NCI-H69 (cell line): Measurements from ENCODE around the gene BRPF1.

Experiments used
- DNase-seq: peaks from one replicate; lab custom pipeline; 2025; lab: John Stamatoyannopoulos, UW

BRPF1 gene

DNA sequence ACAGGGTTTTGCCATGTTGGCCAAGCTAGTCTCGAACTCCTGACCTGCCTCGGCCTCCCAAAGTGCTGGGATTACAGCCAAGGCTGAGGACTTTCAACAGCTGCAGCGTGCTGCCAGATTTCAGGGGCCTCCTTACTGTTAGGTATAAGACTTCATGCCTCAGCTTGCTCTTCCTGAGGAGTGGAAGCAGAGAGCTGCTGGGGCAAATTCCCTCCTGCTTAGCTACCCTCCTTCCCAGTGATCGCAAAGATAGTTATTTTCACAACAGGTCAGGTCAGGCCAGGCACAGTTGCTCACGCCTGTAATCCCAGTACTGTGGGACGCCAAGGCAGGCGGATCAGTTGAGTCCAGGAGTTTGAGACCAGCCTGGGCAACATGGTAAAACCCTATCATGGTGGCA lies 30.5 kb upstream of the BRPF1 start:
- no peak for DNase-seq

GRCh38 chr3:9701711-9702110 lies 29.8 kb upstream of the BRPF1 start:
- no peak for DNase-seq

DNA sequence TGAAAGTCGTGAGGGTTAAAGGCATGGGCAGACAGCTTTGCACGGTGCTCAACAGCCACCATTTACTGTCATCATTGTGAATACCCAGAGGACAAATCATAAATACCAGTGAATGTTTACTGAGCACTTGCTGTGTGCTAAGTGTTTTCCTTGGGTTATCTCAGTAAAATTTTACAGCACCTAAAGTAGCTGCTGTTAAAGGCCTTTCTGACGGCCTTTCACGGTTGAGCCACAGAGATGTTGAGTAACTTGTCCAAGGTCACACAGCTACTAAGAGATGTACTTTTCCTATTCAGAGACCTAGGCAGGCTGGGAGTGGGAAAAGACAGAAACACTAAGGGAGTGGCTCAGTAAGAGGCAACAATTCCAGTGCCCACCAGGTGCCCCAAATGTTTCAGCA lies 28.3 kb upstream of the BRPF1 start:
- no peak for DNase-seq

DNA sequence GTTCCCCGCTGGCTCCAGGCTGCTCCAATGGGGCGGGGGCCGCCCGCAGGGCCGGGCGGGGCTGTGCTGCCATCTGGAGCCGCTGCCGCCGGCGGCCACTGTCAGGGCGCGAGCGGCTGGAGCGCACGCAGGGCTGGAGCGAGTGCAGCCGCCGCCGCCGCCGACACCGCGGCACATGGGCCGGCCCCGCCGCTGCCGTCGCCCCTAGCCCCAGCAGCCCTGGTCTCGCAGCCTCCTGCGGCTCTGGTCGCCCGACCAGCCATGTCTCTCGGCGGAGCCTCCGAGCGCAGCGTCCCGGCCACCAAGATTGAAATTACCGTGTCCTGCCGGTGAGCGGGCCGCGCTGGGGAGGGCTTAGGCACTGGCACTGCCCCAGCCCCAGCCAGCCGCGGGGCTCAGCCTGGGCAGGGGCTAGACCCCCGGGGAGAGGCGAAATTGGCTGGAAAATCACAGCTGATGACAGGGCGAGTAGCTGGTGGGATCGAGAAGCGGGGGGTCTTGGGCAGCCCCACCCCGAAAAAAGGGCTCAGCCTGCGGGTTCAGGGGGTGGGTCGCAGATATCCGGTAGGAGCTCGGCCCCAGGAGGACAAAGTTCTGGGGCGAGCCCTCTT lies 27.7 kb upstream of the BRPF1 start, which contains the start of gene CPNE9:
Gene CPNE9, plus strand, starts transcription at position 98 of the 611 bp plus-strand sequence. Its CDS starts 164 bp downstream, at position 262.
- DNase-seq: peak; percentile 62

DNA sequence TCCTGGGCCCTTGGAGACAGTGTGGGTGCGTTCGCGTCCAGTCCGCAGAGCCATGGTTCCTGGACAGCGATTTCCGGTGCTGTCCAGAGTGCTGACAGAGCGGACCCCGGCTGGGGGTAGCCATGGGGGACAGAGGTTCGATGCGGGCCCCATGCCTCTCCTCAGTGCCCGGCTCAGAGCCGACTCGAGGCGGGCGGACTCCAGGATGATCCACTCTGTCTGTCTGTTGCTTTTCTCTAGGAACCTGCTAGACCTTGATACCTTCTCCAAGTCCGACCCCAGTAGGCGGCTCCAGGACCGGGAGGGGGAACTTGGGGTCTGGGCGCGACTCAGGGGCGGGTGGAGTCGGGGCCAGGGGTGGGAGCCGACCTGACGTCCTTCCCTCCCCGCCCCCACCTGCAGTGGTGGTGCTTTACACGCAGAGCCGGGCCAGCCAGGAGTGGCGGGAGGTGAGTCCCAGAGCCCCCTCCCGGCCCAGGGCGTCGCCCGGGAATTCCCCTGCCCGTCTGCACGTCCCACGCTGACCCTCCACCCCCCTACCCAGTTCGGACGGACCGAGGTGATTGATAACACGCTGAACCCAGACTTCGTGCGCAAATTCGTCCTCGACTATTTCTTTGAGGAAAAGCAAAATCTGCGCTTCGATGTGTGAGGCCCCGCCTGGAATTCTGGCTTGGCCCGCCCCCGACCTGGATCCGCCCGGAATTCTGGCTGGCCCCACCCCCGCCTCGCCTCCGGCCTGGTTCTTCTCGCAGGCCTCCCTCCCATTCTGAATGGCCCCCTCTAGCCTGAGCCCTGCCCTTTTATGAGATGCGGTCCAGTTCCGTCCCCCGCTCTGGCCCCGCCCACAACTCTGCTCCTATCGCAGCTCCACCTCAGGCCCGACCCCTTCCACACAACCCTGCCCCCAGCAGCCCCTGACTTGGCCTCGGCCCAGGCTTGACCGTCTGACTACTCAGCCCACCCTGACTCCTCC lies 26.9 kb upstream of the BRPF1 start:
- DNase-seq: peak; percentile 41

DNA sequence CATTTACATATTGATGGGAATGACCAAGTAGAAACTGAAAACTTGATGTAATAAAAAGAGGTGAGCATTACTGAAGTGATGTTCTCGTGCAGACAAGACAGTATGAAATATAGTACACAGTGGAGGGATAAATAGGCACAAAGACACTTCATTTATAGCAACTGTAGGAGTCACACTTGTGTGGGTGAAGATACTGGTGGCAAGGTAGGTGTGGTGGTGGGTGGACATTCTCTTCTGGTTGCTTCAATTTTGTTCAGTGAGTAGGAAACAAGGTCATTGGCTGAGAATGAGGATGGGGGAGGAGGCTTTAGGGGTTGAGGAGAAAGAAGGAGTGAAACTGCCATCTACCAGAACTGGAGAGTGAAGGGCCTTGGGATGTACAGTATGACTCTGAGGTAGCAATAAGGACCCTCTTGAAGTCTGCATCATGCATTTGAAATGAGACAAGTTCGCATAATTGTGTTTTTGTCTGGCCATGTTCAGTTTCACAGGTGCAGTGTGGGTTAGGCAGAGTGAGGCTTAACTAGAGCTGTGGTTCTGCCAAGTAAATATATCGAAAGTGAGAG lies 21.3 kb upstream of the BRPF1 start:
- no peak for DNase-seq

DNA sequence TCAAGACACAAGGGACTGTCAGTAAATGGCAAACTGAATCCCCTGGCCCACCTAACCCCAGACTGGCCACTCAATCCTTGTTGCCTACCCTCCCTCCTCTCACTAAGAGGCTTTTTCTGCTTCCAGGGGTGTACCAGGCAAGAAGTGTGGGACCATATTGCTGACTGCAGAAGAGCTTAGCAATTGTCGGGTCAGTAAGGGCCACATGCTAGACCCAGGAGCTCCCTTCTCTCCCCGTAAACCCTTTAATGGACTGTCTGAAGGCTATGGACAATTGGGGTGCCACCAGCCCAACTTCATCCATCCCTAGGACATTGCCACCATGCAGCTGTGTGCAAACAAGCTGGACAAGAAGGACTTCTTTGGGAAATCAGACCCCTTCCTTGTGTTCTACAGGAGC lies 19.1 kb upstream of the BRPF1 start:
- DNase-seq: no peak

DNA sequence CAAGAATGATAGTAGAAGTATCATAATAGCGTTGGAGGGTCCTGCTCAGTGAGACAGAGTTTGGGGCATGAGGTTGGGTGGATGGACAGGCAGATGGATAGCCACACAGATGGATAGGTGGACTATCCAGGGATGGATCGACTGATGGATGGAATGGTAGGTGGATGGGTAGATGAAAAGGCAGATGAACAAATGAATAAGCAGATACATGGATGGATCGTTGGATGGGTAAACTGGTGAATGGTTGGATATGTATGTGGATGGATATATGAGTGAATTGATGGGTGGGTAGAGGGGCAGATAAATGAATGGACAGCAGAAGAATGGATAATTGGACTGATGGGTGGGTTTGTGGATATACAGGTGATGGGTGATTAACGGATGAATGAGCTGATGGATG lies 18.4 kb upstream of the BRPF1 start:
- no peak for DNase-seq

- no peak for DNase-seq
These were observed 16.4 kb upstream of the BRPF1 start for GRCh38 chr3:9715136-9715535.

DNA sequence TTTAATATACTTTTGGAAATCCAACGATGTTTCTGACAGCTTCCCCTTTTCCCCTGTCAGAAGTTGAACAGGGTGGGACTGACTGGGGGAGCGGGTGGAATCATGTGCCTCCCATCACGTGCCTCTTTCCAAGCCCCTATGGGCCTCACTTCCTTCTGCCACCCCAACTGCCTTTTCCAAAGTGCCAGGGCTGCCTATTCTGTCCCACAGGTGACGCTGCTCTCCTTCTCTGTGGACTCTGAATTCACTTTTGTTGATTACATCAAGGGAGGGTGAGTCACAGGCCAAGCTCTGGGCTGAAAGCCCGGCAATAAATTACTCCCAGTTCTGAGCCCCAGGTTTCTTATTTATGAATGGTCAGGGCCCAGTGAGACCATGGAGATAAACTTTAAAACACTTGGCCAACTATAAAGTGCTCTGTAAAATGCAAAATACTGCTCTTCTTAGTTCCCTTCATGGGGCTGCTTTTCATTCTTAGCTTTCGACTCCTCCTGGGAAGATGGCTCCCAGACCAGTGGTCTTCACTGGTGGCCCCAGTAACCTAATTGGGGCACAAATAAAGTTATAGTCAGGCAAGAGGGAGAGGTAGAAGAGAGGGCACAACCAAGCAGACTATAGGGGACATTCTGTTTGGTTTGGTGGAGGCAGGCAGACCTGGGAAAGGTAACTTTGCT lies 15.6 kb upstream of the BRPF1 start:
- DNase-seq: peak; percentile 53

DNA sequence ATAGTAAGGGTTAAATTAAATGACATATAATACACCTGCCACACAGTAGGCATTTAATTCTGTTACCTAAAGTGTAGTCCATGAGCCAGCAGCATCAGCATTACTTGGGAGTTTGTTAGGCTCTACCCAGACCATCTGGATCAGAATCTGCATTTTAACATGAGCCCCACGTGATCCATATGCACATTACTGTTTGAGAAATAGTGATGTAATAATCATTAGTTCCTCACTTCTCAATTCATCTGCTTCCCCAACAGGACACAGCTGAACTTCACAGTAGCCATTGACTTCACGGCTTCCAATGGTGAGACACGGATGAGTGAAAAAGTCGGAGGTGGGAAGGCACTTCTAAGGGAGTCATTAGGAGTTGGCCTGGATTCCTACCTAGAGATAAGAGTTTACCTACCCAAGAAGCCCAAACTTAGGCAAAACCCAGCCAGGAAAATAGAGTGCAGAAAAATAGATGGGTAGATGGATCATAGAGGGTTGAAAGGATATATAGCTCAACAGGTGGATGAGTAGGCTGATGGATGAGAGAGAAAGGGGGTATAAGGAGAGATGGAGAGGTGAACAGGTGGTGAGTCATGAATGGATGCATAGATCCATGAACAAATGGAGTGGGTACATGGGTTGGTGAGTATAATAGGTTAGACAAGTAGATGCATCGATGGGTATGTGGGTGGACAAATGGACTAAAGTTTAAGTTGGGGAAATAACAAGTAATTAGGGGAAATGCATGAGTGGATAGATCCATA lies 14.6 kb upstream of the BRPF1 start:
- DNase-seq: no peak

DNA sequence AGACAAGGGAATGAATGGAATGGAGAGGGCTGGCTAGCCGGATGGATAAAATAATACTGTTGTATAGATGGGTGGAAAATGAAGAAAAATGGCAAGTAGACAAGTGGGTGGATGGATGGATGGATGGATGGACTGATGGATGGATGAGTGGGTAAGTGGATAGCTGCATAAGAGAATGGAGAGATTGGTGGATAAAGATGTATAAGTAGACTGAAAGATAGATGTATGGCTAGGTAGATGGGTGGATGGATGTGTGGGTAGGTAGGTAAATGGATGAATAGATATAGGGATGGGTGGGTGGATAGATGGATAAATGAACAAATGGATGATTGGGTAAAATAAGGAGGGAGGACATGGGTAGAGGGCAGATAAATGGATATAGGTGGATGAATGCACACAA lies 14.0 kb upstream of the BRPF1 start:
- DNase-seq: no peak

- DNase-seq: no peak
These were observed 13.4 kb upstream of the BRPF1 start for GRCh38 chr3:9718118-9718517.

DNA sequence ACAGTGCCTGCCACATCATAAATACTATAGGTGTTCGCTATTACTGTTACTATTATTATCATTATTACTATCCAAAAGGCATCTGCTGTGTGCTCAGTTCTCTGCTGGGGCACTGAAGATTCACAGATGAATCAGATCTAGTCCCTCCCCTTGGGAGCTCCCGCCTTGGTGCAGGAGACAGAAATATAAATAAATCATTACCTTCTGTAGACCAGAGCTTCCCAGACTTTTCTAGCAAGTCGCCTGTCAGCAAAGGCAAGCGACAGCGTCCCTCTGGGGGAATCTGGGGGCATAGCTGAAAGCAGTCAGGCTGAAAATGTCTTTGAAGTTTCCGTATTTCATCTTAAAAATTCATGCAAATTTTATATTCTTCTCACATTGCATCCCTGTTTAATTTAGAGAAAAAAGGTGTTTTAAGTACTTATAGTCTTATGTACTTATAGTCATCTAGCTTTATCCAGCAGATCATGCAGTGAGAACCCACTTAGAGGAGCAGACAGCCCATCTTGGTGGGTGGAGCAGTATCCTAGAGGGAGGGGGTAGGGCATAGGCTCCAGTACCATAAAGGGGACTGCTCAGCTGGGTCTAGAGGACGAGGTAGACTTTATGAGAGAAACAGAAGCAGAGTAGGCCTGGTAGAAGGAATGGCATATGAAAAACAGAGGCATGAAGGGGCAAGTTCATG lies 10.4 kb upstream of the BRPF1 start:
- no peak for DNase-seq

GRCh38 chr3:9721700-9722060 lies 9.9 kb upstream of the BRPF1 start:
- DNase-seq: no peak

GRCh38 chr3:9725775-9726515 lies 5.6 kb upstream of the BRPF1 start:
- DNase-seq: no peak

DNA sequence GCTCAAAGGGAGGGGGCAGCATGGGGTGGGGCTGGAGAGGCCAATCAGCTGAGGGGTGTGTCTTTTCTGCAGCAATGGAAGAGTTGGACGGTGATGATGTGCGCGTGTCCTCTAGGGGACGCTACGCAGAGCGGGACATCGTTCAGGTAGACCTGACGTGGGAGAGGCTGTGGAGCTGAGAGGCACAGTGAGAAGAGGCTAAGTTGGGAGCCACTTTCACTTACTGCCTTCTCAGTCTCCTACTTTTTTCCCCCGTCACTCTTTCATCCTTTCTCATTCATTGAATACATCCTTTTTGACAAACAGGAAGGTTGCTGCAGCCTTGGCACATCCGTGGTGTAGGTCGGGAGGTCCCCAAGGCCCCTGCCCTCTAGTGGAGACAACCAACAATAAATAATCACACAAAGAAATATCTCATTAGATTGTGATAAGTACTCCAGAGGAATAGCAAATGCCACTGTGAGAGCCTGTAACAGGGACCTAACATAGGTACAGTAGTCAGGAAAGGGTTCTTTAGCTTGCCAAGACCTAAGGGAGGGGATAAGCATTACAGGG lies 4.4 kb upstream of the BRPF1 start:
- DNase-seq: peak; percentile 56

- DNase-seq: no peak
These were observed 3.8 kb upstream of the BRPF1 start for GRCh38 chr3:9727743-9728142.

GRCh38 chr3:9729419-9729818 lies 2.1 kb upstream of the BRPF1 start:
- no peak for DNase-seq

DNA sequence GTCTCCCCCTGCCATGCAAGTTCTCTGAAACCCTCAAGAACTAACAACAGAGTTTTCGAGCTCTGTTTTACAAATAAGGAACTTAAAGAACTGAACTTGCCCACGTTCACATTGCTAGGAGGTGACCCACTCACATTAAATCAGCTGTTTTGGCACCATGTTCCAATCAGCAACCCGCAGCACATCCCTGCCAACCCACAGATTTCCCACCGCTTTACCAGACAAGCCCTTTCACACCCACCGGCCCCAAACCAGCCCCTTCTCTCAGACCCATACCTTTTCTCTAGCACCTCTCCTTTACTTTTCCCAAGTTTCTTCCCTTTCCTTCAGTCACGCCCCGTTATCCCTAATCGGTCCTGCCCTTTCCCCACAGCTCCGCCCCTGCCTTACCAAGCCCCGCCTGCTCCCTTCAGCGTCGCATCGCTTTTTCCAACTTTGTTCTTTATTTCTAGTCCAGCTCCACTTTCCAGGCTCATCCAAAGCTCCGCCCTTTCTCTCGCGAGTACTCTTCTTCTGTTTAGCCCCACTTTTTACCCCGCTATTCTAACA lies 804 bp upstream of the BRPF1 start:
- DNase-seq: peak; percentile 82
